Lower lobe of right lung (tissue), 2 donors: Measurements from ENCODE around the gene RASA2. TPM values are rescaled to one million over a fixed set of nuclear protein-coding genes. Genes with fewer than 3 reads are reported as not detected.

Experiments
- ATAC-seq, 2 donors: fragments of 200-7000 bp; cut with Tn5 transposase; one replicate each; pipeline ENCODE4 v1.9.1; 2020 to 2022; ENCODE audit warnings: mild to moderate bottlenecking in 2 of 2, moderate library complexity in 2 of 2
- DNase-seq: peaks from one replicate; pipeline ENCODE4 v3.0.0-alpha.2; 2020
- H3K27ac ChIP-seq: fragments of 200-600 bp; one replicate; pipeline ENCODE4 v1.8.0; 2022
- H3K27me3 ChIP-seq: fragments of 200-600 bp; one replicate; pipeline ENCODE4 v1.8.0; 2022; ENCODE audit warnings: low read depth
- H3K36me3 ChIP-seq: fragments of 200-600 bp; one replicate; pipeline ENCODE4 v1.8.0; 2022; ENCODE audit warnings: mild to moderate bottlenecking
- H3K4me1 ChIP-seq: fragments of 200-600 bp; one replicate; pipeline ENCODE4 v1.8.0; 2022
- H3K4me3 ChIP-seq: fragments of 200-600 bp; one replicate; pipeline ENCODE4 v1.8.0; 2022; ENCODE audit warnings: mild to moderate bottlenecking
- H3K9me3 ChIP-seq: fragments of 200-600 bp; one replicate; pipeline ENCODE4 v1.8.0; 2022
- CTCF ChIP-seq: fragments of 200-600 bp; IDR thresholded peaks from one replicate; pipeline ENCODE4 v1.8.0; 2022; ENCODE audit warnings: antibody characterized with exemption, mild to moderate bottlenecking
- intact Hi-C: fragments of 100-400 bp; cut with DNase I; formaldehyde crosslinking; loops from one replicate; pipeline ENCODE4 v1.11.0; 2022
- long read RNA-seq: library from polyadenylated mRNA; unstranded; transcript quantifications from one replicate; pipeline ENCODE4 v2.0.0, GENCODE V29; 2021
- total RNA-seq: library from RNA; stranded (reverse); fragmentation: NEBNext Ultra II Directional; extraction: Animal tissue kit (Norgen Biotek cat#: 25700); gene quantifications from one replicate; pipeline ENCODE4 v1.2.1, GENCODE V29; 2021
- donor health status: DM: no; HTN: yes; CAD: no; lungs with severe emphysema.

Gene RASA2
- total RNA-seq, result 21.5 TPM
- long read RNA-seq, full-length matches to known transcripts, result 10 of 55 reads
- long read RNA-seq, partial matches to known transcripts, result 8 of 55 reads
- long read RNA-seq, other reads (novel, unspliced or antisense), result 37 of 55 reads

GRCh38 chr3:141486746-141487520 is at the start of gene RASA2:
RASA2 (plus strand) TSS chr3:141487027; CDS start chr3:141487084, 57 bp downstream.
- no peak for TF ChIP-seq CTCF
- Histone ChIP-seq H3K9me3 (no peaks in the 10 kb centered on the region), H3K4me3 (peak within 1 kb of the TSS; percentile 88), H3K4me1 (peaks cover 44% of the 10 kb centered on the region), H3K36me3 (no peaks in the 10 kb centered on the region), H3K27me3 (no peaks in the 10 kb centered on the region), H3K27ac (peak within 1 kb of the TSS; percentile 96)
- ATAC-seq (peak; percentile 90 to 92), DNase-seq (peak; percentile 80)
- intact Hi-C loops, result no loop called here

GRCh38 chr3:141439589-141439988 is 47.2 kb upstream of the RASA2 start:
- Histone ChIP-seq H3K4me1 (peaks cover 40% of the 10 kb centered on the region), H3K4me3 (no peak overlapping the region), H3K27ac (no peak overlapping the region), H3K9me3 (no peaks in the 10 kb centered on the region), H3K27me3 (no peaks in the 10 kb centered on the region), H3K36me3 (peaks cover 39% of the 10 kb centered on the region)
- intact Hi-C loops, result no loop called here
- no peak for ATAC-seq
- DNase-seq, result no peak
- TF ChIP-seq CTCF, result no peak

GRCh38 chr3:141440942-141441341 is 45.9 kb upstream of the RASA2 start:
- H3K9me3 ChIP-seq, result no peaks in the 10 kb centered on the region
- no peak for DNase-seq
- intact Hi-C loops, result no loop called here
- H3K4me1 ChIP-seq, result peaks cover 40% of the 10 kb centered on the region
- ATAC-seq, result peak in 1 of 2 donors; percentile 8
- H3K27ac ChIP-seq, result peak overlapping the region; percentile 63
- no peak overlapping the region for H3K4me3 ChIP-seq
- H3K36me3 ChIP-seq, result peaks cover 52% of the 10 kb centered on the region
- H3K27me3 ChIP-seq, result no peaks in the 10 kb centered on the region
- no peak for TF ChIP-seq CTCF

- intact Hi-C loops, result no loop called here
- Histone ChIP-seq H3K27me3 (no peaks in the 10 kb centered on the region), H3K27ac (peak overlapping the region; percentile 63), H3K36me3 (peaks cover 59% of the 10 kb centered on the region), H3K4me3 (no peak overlapping the region), H3K4me1 (peaks cover 40% of the 10 kb centered on the region), H3K9me3 (no peaks in the 10 kb centered on the region)
- ATAC-seq (peak; percentile 96), DNase-seq (peak; percentile 85)
- TF ChIP-seq CTCF, result peak; percentile 85
Observed at GRCh38 chr3:141441381-141442364, 45.2 kb upstream of the RASA2 start.

- TF ChIP-seq CTCF, result no peak
- Histone ChIP-seq H3K9me3 (no peaks in the 10 kb centered on the region), H3K4me1 (peaks cover 40% of the 10 kb centered on the region), H3K4me3 (no peak overlapping the region), H3K36me3 (peaks cover 65% of the 10 kb centered on the region), H3K27ac (peak overlapping the region; percentile 63), H3K27me3 (no peaks in the 10 kb centered on the region)
- no peak for DNase-seq
- intact Hi-C loops, result no loop called here
- ATAC-seq, result peak; percentile 13 to 78
Observed at GRCh38 chr3:141442446-141442845, 44.4 kb upstream of the RASA2 start.
